Measurements from ENCODE around the gene CNIH3. TPM values are rescaled to one million over a fixed set of nuclear protein-coding genes. Genes with fewer than 3 reads are reported as not detected.

CNIH3 gene
- polyA plus RNA-seq, 4 donors, result 0.70 to 2.1 TPM; not detected in 2

DNA sequence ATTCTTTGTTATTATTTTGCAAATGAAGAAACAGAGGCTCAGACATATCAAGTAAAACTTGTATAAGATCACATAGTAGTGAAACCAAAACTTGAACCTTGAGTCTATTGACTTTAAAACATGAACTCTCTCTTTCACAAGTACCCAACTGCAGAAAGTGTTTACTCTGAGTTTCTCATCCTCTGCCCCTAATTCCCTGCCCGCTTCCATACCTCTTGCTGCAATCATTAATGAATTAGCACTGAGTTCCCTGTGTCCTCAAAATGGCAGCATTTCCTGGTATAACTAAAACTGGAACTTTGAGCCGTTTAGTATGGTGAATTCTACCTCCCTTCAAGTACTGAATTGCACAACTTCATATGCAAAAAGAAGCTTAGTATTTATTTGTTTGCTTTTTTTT lies 165.7 kb downstream of the CNIH3 start:
- H3K27ac ChIP-seq (ENCODE audit: low read depth in 1 of 3, low read length in 2 of 3), result no peak overlapping the region
- no peaks in the 10 kb centered on the region for H3K9me3 ChIP-seq (ENCODE audit: control insufficient read depth in 2 of 2, insufficient read depth in 1 of 2, low read depth in 1 of 2, low read length in 1 of 2)
- DNase-seq (peak in 1 of 2 donors; percentile 44), FAIRE-seq (no peak)
- no peaks in the 10 kb centered on the region for H3K36me3 ChIP-seq (ENCODE audit: control insufficient read depth in 3 of 3, insufficient read depth in 2 of 3, low read depth in 1 of 3, low read length in 3 of 3)
- no peak overlapping the region for H3K4me3 ChIP-seq (ENCODE audit: low read depth in 1 of 3, low read length in 3 of 3)
- H3K4me1 ChIP-seq (ENCODE audit: control insufficient read depth in 3 of 3, insufficient read depth in 2 of 3, low read depth in 1 of 3, low read length in 2 of 3), result peaks cover 0 to 3% (median 0%) of the 10 kb centered on the region in 3 donors
- 16 to 52% (median 31%) methylated on average over 2 of the region's 2 CpGs for WGBS, 3 donors
- H3K27me3 ChIP-seq (ENCODE audit: control insufficient read depth in 3 of 3, insufficient read depth in 3 of 3, low read length in 3 of 3), result no peaks in the 10 kb centered on the region

GRCh38 chr1:224782281-224783000 lies 166.3 kb downstream of the CNIH3 start:
- H3K27ac ChIP-seq (ENCODE audit: low read depth in 1 of 3, low read length in 2 of 3), result no peak overlapping the region
- no peaks in the 10 kb centered on the region for H3K9me3 ChIP-seq (ENCODE audit: control insufficient read depth in 2 of 2, insufficient read depth in 1 of 2, low read depth in 1 of 2, low read length in 1 of 2)
- WGBS, 3 donors, result 77 to 93% (median 85%) methylated on average over 2 of the region's 2 CpGs

GRCh38 chr1:224783006-224783651 lies 167.0 kb downstream of the CNIH3 start:
- Histone ChIP-seq H3K36me3 (ENCODE audit: control insufficient read depth in 3 of 3, insufficient read depth in 2 of 3, low read depth in 1 of 3, low read length in 3 of 3) (no peaks in the 10 kb centered on the region), H3K4me3 (ENCODE audit: low read depth in 1 of 3, low read length in 3 of 3) (no peak overlapping the region), H3K4me1 (ENCODE audit: control insufficient read depth in 3 of 3, insufficient read depth in 2 of 3, low read depth in 1 of 3, low read length in 2 of 3) (peaks cover 0 to 3% (median 0%) of the 10 kb centered on the region in 3 donors), H3K9me3 (ENCODE audit: control insufficient read depth in 2 of 2, insufficient read depth in 1 of 2, low read depth in 1 of 2, low read length in 1 of 2) (no peaks in the 10 kb centered on the region), H3K27me3 (ENCODE audit: control insufficient read depth in 3 of 3, insufficient read depth in 3 of 3, low read length in 3 of 3) (no peaks in the 10 kb centered on the region), H3K27ac (ENCODE audit: low read depth in 1 of 3, low read length in 2 of 3) (no peak overlapping the region)
- no peak for FAIRE-seq
- 65 to 70% (median 65%) methylated on average over 5 of the region's 5 CpGs for WGBS, 3 donors
- no peak for DNase-seq

More at GRCh38 chr1:224782281-224783000, 166.3 kb downstream of the CNIH3 start:
- DNase-seq, result no peak
- Histone ChIP-seq H3K36me3 (ENCODE audit: control insufficient read depth in 3 of 3, insufficient read depth in 2 of 3, low read depth in 1 of 3, low read length in 3 of 3) (no peaks in the 10 kb centered on the region), H3K4me3 (ENCODE audit: low read depth in 1 of 3, low read length in 3 of 3) (no peak overlapping the region), H3K4me1 (ENCODE audit: control insufficient read depth in 3 of 3, insufficient read depth in 2 of 3, low read depth in 1 of 3, low read length in 2 of 3) (peaks cover 0 to 3% (median 0%) of the 10 kb centered on the region in 3 donors), H3K27me3 (ENCODE audit: control insufficient read depth in 3 of 3, insufficient read depth in 3 of 3, low read length in 3 of 3) (no peaks in the 10 kb centered on the region)
- FAIRE-seq, result no peak

- Histone ChIP-seq H3K9me3 (ENCODE audit: control insufficient read depth in 2 of 2, insufficient read depth in 1 of 2, low read depth in 1 of 2, low read length in 1 of 2) (no peaks in the 10 kb centered on the region), H3K27me3 (ENCODE audit: control insufficient read depth in 3 of 3, insufficient read depth in 3 of 3, low read length in 3 of 3) (no peaks in the 10 kb centered on the region), H3K4me3 (ENCODE audit: low read depth in 1 of 3, low read length in 3 of 3) (no peak overlapping the region), H3K27ac (ENCODE audit: low read depth in 1 of 3, low read length in 2 of 3) (no peak overlapping the region), H3K36me3 (ENCODE audit: control insufficient read depth in 3 of 3, insufficient read depth in 2 of 3, low read depth in 1 of 3, low read length in 3 of 3) (no peaks in the 10 kb centered on the region), H3K4me1 (ENCODE audit: control insufficient read depth in 3 of 3, insufficient read depth in 2 of 3, low read depth in 1 of 3, low read length in 2 of 3) (peaks cover 0 to 3% (median 0%) of the 10 kb centered on the region in 3 donors)
- WGBS, 3 donors, result 67 to 79% (median 74%) methylated on average over 4 of the region's 4 CpGs
- FAIRE-seq (no peak), DNase-seq (no peak)
Measured at GRCh38 chr1:224784265-224785039, 168.3 kb downstream of the CNIH3 start.

DNA sequence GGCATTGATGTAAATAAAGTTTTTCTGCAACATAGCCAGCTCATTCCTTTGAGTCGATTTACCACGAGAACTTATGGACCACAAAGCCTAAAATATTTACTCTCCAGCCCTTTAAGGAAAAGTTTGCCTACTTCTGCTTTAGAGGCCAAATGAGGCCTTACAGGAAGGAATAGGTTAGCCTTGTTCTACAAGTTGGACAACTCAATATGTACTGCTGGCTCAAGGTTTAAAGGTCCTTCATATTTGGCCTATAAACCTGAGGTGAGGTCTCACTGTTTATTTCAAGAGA lies 168.9 kb downstream of the CNIH3 start:
- Histone ChIP-seq H3K36me3 (ENCODE audit: control insufficient read depth in 3 of 3, insufficient read depth in 2 of 3, low read depth in 1 of 3, low read length in 3 of 3) (no peaks in the 10 kb centered on the region), H3K27me3 (ENCODE audit: control insufficient read depth in 3 of 3, insufficient read depth in 3 of 3, low read length in 3 of 3) (no peaks in the 10 kb centered on the region), H3K9me3 (ENCODE audit: control insufficient read depth in 2 of 2, insufficient read depth in 1 of 2, low read depth in 1 of 2, low read length in 1 of 2) (no peaks in the 10 kb centered on the region), H3K27ac (ENCODE audit: low read depth in 1 of 3, low read length in 2 of 3) (no peak overlapping the region), H3K4me3 (ENCODE audit: low read depth in 1 of 3, low read length in 3 of 3) (no peak overlapping the region), H3K4me1 (ENCODE audit: control insufficient read depth in 3 of 3, insufficient read depth in 2 of 3, low read depth in 1 of 3, low read length in 2 of 3) (peaks cover 0 to 3% (median 0%) of the 10 kb centered on the region in 3 donors)
- no peak for FAIRE-seq
- DNase-seq, result peak in 1 of 2 donors; percentile 10
- WGBS, 3 donors, result 53 to 62% (median 55%) methylated on average over 2 of the region's 2 CpGs

GRCh38 chr1:224785622-224786021 lies 169.5 kb downstream of the CNIH3 start:
- DNase-seq, result no peak
- H3K36me3 ChIP-seq (ENCODE audit: control insufficient read depth in 3 of 3, insufficient read depth in 2 of 3, low read depth in 1 of 3, low read length in 3 of 3), result no peaks in the 10 kb centered on the region
- 89 to 95% (median 91%) methylated on average over 3 of the region's 3 CpGs for WGBS, 3 donors
- no peak overlapping the region for H3K4me3 ChIP-seq (ENCODE audit: low read depth in 1 of 3, low read length in 3 of 3)
- peaks cover 0 to 3% (median 0%) of the 10 kb centered on the region in 3 donors for H3K4me1 ChIP-seq (ENCODE audit: control insufficient read depth in 3 of 3, insufficient read depth in 2 of 3, low read depth in 1 of 3, low read length in 2 of 3)
- FAIRE-seq, result no peak
- H3K27ac ChIP-seq (ENCODE audit: low read depth in 1 of 3, low read length in 2 of 3), result no peak overlapping the region
- H3K27me3 ChIP-seq (ENCODE audit: control insufficient read depth in 3 of 3, insufficient read depth in 3 of 3, low read length in 3 of 3), result no peaks in the 10 kb centered on the region
- no peaks in the 10 kb centered on the region for H3K9me3 ChIP-seq (ENCODE audit: control insufficient read depth in 2 of 2, insufficient read depth in 1 of 2, low read depth in 1 of 2, low read length in 1 of 2)

DNA sequence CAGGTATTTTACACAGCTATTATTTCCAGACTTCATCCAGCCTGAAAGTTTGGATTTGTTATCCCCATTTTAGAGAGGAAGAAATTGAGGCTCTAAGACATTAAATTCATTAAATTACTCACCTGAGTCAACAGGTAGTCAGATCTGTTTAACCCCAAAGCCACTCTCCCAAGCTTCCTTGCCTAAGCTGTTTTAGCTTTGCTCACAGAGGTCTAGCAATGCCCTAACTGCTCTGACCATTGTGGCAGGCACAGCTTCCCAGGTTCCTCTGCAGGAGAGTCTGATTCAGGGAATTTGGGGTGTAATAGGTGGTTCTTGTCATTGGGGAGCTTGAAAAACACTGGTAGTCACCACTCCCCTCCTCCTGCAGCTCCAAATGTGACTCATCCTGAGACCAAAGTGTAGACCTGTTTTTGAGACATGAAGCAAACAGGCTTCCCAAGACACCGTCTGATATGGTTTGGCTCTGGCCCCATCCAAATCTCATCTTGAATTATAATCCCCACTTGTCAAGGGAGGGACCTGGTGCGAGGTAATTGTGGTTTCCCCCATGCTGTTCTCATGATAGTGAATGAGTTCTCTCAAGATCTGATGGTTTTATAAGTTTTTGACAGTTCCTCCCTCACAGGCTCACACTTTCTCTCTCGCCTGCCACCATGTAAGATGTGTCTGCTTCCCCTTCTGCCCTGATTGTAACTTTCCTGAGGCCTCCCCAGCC lies 170.6 kb downstream of the CNIH3 start:
- 61 to 78% (median 74%) methylated on average over 3 of the region's 3 CpGs for WGBS, 3 donors
- no peak for FAIRE-seq

GRCh38 chr1:224789311-224789710 lies 173.2 kb downstream of the CNIH3 start:
- FAIRE-seq (no peak), DNase-seq (no peak)
- Histone ChIP-seq H3K36me3 (ENCODE audit: control insufficient read depth in 3 of 3, insufficient read depth in 2 of 3, low read depth in 1 of 3, low read length in 3 of 3) (no peaks in the 10 kb centered on the region), H3K27ac (ENCODE audit: low read depth in 1 of 3, low read length in 2 of 3) (no peak overlapping the region), H3K4me3 (ENCODE audit: low read depth in 1 of 3, low read length in 3 of 3) (no peak overlapping the region), H3K9me3 (ENCODE audit: control insufficient read depth in 2 of 2, insufficient read depth in 1 of 2, low read depth in 1 of 2, low read length in 1 of 2) (no peaks in the 10 kb centered on the region), H3K27me3 (ENCODE audit: control insufficient read depth in 3 of 3, insufficient read depth in 3 of 3, low read length in 3 of 3) (no peaks in the 10 kb centered on the region), H3K4me1 (ENCODE audit: control insufficient read depth in 3 of 3, insufficient read depth in 2 of 3, low read depth in 1 of 3, low read length in 2 of 3) (no peaks in the 10 kb centered on the region)

More for the DNA sequence above, 170.6 kb downstream of the CNIH3 start:
- Histone ChIP-seq H3K27me3 (ENCODE audit: control insufficient read depth in 3 of 3, insufficient read depth in 3 of 3, low read length in 3 of 3) (no peaks in the 10 kb centered on the region), H3K27ac (ENCODE audit: low read depth in 1 of 3, low read length in 2 of 3) (no peak overlapping the region), H3K36me3 (ENCODE audit: control insufficient read depth in 3 of 3, insufficient read depth in 2 of 3, low read depth in 1 of 3, low read length in 3 of 3) (no peaks in the 10 kb centered on the region), H3K9me3 (ENCODE audit: control insufficient read depth in 2 of 2, insufficient read depth in 1 of 2, low read depth in 1 of 2, low read length in 1 of 2) (no peaks in the 10 kb centered on the region), H3K4me1 (ENCODE audit: control insufficient read depth in 3 of 3, insufficient read depth in 2 of 3, low read depth in 1 of 3, low read length in 2 of 3) (peaks cover 0 to 3% (median 0%) of the 10 kb centered on the region in 3 donors), H3K4me3 (ENCODE audit: low read depth in 1 of 3, low read length in 3 of 3) (no peak overlapping the region)
- DNase-seq, result no peak

Measured in small intestine (tissue), 7 donors.